Liver (tissue), 9 donors: ENCODE data around the gene AK5. TPM values are rescaled to one million over a fixed set of nuclear protein-coding genes. Genes with fewer than 3 reads are reported as not detected.

Source experiments
- DNase-seq: peaks from one replicate; pipeline ENCODE4 v3.0.0-alpha.2; 2017; ENCODE audit warnings: low spot score
- H3K27ac ChIP-seq, 2 donors: one replicate each; pipeline ENCODE4 v1.7.0; 2013; ENCODE audit warnings: inconsistent platforms in 2 of 2, low read length in 2 of 2, control low read depth in 1 of 2, low read depth in 1 of 2, mild to moderate bottlenecking in 1 of 2
- H3K27me3 ChIP-seq, 4 donors: one replicate each; pipeline versions ENCODE4 v1.6.1 to v1.7.0; 2013; ENCODE audit warnings: low read length in 3 of 4, inconsistent platforms in 1 of 4, mild to moderate bottlenecking in 1 of 4, moderate library complexity in 1 of 4; ENCODE audit not compliant: control insufficient read depth in 4 of 4, insufficient read depth in 4 of 4
- H3K36me3 ChIP-seq, 4 donors: one replicate each; pipeline versions ENCODE4 v1.6.1 to v1.7.0; 2013; ENCODE audit warnings: low read length in 3 of 4, mild to moderate bottlenecking in 3 of 4, low read depth in 1 of 4, moderate library complexity in 1 of 4; ENCODE audit not compliant: control insufficient read depth in 4 of 4, insufficient read depth in 3 of 4
- H3K4me1 ChIP-seq, 4 donors: one replicate each; pipeline versions ENCODE4 v1.6.1 to v1.7.0; 2013; ENCODE audit warnings: low read length in 3 of 4, mild to moderate bottlenecking in 3 of 4, moderate library complexity in 1 of 4; ENCODE audit not compliant: control insufficient read depth in 4 of 4, insufficient read depth in 4 of 4
- H3K4me3 ChIP-seq, 3 donors: one replicate each; pipeline versions ENCODE4 v1.6.1 to v1.7.0; 2013; ENCODE audit warnings: low read length in 3 of 3, control low read depth in 1 of 3, low read depth in 1 of 3, mild to moderate bottlenecking in 1 of 3
- H3K9ac ChIP-seq, 2 donors: one replicate each; pipeline ENCODE4 v1.7.0; 2013; ENCODE audit warnings: low read length in 2 of 2, mild to moderate bottlenecking in 2 of 2, moderate library complexity in 2 of 2, control low read depth in 1 of 2, low read depth in 1 of 2
- H3K9me3 ChIP-seq, 4 donors: one replicate each; pipeline versions ENCODE4 v1.6.1 to v1.7.0; 2013; ENCODE audit warnings: low read length in 3 of 4; ENCODE audit not compliant: control insufficient read depth in 4 of 4
- EGR1 ChIP-seq, 2 donors: IDR thresholded peaks; 2 replicates each; pipeline ENCODE4 v1.6.1; 2016 to 2018; ENCODE audit warnings: antibody characterized with exemption in 2 of 2, low read depth in 2 of 2
- FOXA1 ChIP-seq: IDR thresholded peaks from 2 replicates; pipeline ENCODE4 v1.6.1; 2016; ENCODE audit warnings: antibody characterized with exemption
- FOXA2 ChIP-seq: IDR thresholded peaks from 2 replicates; pipeline ENCODE4 v1.6.1; 2016; ENCODE audit warnings: antibody characterized with exemption
- GABPA ChIP-seq, 2 donors: IDR thresholded peaks in 1 of 2; conservative IDR thresholded peaks in 1 of 2; 2 replicates each; pipeline ENCODE4 v1.6.1; 2016; ENCODE audit warnings: antibody characterized with exemption in 2 of 2, mild to moderate bottlenecking in 1 of 2, moderate library complexity in 1 of 2
- HNF4A ChIP-seq, 2 donors: conservative IDR thresholded peaks; 2 replicates each; pipeline ENCODE4 v1.6.1; 2016; ENCODE audit warnings: antibody characterized with exemption in 2 of 2, mild to moderate bottlenecking in 2 of 2
- HNF4G ChIP-seq: IDR thresholded peaks from 2 replicates; pipeline ENCODE4 v1.6.1; 2016; ENCODE audit warnings: antibody characterized with exemption
- JUND ChIP-seq, 2 donors: IDR thresholded peaks; 2 replicates each; pipeline ENCODE4 v1.6.1; 2016; ENCODE audit warnings: antibody characterized with exemption in 2 of 2
- NR2F2 ChIP-seq: IDR thresholded peaks from 2 replicates; pipeline ENCODE4 v1.6.1; 2016; ENCODE audit warnings: antibody characterized with exemption
- RAD21 ChIP-seq, 2 donors: IDR thresholded peaks; 2 replicates each; pipeline ENCODE4 v1.6.1; 2016; ENCODE audit warnings: antibody characterized with exemption in 2 of 2, mild to moderate bottlenecking in 2 of 2
- RXRA ChIP-seq, 2 donors: IDR thresholded peaks; 2 replicates each; pipeline ENCODE4 v1.6.1; 2017 to 2018; ENCODE audit warnings: antibody characterized with exemption in 2 of 2, mild to moderate bottlenecking in 1 of 2
- SP1 ChIP-seq: IDR thresholded peaks from 2 replicates; pipeline ENCODE4 v1.6.1; 2018; ENCODE audit warnings: antibody characterized with exemption, mild to moderate bottlenecking
- TAF1 ChIP-seq: conservative IDR thresholded peaks from 2 replicates; pipeline ENCODE4 v1.6.1; 2016; ENCODE audit warnings: antibody characterized with exemption, mild to moderate bottlenecking
- YY1 ChIP-seq: IDR thresholded peaks from 2 replicates; pipeline ENCODE4 v1.6.1; 2016; ENCODE audit warnings: antibody characterized with exemption, mild to moderate bottlenecking
- WGBS: extraction: QIAGEN DNeasy Blood & Tissue Kit; methylation state at CpG from one replicate; pipeline ENCODE4 v1.1.7; 2013; 5-methylcytosine and 5-hydroxymethylcytosine counted together
- polyA plus RNA-seq, 2 donors: library from polyadenylated mRNA; stranded (reverse) in 1 of 2; unstranded in 1 of 2; fragments of 200-250 nt in 1 of 2; fragments of >200 nt in 1 of 2; fragmentation: Nextera tagmentation in 1 of 2; extraction: Ambion mirVana in 1 of 2; gene quantifications; one replicate each; pipeline versions ENCODE4 v1.2.1 to v1.2.3, GENCODE V29; 2013 to 2015
- total RNA-seq, 2 donors: library from RNA; depleted of rRNA; stranded (reverse); fragments of >200 nt; gene quantifications; one replicate each; pipeline ENCODE4 v1.2.3, GENCODE V29; 2014
- TF ChIP-seq, protein P1 (sequence below): IDR thresholded peaks from 2 replicates; pipeline ENCODE4 v1.6.1; 2016; ENCODE audit warnings: antibody characterized with exemption, mild to moderate bottlenecking
- TF ChIP-seq, protein P2 (sequence below): IDR thresholded peaks from 2 replicates; pipeline ENCODE4 v1.6.1; 2016; ENCODE audit warnings: antibody characterized with exemption
- TF ChIP-seq, protein P3 (sequence below): IDR thresholded peaks from 2 replicates; pipeline ENCODE4 v1.6.1; 2016; ENCODE audit warnings: antibody characterized with exemption
- TF ChIP-seq, protein P4 (sequence below): IDR thresholded peaks from 2 replicates; pipeline ENCODE4 v1.6.1; 2016; ENCODE audit warnings: antibody characterized with exemption
- donor health status: healthy.
- donor health status: healthy.
- donor health status: healthy.
- donor health status: healthy.
- donor health status: healthy.

Gene AK5
- total and polyA plus RNA-seq, 4 donors, result 0.12 to 0.33 (median 0.23) TPM

DNA sequence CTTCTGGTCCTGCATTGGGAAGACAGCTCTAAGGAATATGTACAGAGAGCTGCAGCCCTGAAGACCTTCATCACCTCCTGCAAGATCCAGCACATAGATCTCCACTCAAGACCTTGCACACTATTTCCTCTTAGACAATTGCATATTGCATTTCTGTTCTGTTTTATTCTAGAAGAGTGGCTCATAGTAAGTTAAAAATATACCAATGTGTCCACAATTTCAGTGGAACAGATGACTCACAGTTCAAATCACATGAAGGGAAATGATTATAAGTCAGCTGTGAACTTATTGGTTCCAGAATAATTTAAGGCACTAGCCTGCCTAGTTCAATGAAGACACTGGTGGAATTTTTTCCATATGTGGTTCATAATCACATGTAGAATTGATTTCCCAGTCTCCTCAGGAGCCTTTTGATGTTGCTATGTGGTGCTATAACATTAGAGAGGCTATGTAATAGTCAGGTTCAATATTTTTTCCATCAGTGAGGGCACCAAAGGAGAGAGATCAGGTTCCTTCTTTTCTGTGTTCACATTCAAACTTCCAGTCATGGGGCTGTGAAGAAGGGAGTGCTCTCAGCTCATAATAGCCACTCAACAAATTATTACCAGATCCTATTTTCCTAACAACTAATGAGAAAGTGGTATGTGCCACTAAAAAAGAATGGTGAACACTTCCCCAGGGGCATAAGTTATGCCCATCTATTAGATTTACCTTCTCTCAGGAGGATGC lies 9.8 kb upstream of the AK5 start:
- DNase-seq, result no peak
- Histone ChIP-seq H3K27me3 (peaks cover 0 to 13% (median 0%) of the 10 kb centered on the region in 4 donors), H3K36me3 (no peaks in the 10 kb centered on the region), H3K9me3 (no peaks in the 10 kb centered on the region), H3K27ac (no peak overlapping the region), H3K4me3 (no peak overlapping the region), H3K4me1 (no peaks in the 10 kb centered on the region), H3K9ac (no peak overlapping the region)
- TF ChIP-seq HNF4A (conservative IDR thresholded peaks at IDR 0.05) (no peak), FOXA1 (no peak), NR2F2 (no peak), HNF4G (no peak), EGR1 (IDR thresholded peaks at IDR 0.05; ENCODE audit: low read depth in 2 of 2) (no peak), YY1 (no peak), RXRA (IDR thresholded peaks at IDR 0.05) (no peak), GABPA (IDR thresholded peaks at IDR 0.05 in 1 of 2, conservative IDR thresholded peaks at IDR 0.05 in 1 of 2) (no peak)
- TF ChIP-seq, protein P1, sequence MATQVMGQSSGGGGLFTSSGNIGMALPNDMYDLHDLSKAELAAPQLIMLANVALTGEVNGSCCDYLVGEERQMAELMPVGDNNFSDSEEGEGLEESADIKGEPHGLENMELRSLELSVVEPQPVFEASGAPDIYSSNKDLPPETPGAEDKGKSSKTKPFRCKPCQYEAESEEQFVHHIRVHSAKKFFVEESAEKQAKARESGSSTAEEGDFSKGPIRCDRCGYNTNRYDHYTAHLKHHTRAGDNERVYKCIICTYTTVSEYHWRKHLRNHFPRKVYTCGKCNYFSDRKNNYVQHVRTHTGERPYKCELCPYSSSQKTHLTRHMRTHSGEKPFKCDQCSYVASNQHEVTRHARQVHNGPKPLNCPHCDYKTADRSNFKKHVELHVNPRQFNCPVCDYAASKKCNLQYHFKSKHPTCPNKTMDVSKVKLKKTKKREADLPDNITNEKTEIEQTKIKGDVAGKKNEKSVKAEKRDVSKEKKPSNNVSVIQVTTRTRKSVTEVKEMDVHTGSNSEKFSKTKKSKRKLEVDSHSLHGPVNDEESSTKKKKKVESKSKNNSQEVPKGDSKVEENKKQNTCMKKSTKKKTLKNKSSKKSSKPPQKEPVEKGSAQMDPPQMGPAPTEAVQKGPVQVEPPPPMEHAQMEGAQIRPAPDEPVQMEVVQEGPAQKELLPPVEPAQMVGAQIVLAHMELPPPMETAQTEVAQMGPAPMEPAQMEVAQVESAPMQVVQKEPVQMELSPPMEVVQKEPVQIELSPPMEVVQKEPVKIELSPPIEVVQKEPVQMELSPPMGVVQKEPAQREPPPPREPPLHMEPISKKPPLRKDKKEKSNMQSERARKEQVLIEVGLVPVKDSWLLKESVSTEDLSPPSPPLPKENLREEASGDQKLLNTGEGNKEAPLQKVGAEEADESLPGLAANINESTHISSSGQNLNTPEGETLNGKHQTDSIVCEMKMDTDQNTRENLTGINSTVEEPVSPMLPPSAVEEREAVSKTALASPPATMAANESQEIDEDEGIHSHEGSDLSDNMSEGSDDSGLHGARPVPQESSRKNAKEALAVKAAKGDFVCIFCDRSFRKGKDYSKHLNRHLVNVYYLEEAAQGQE, result no peak
- TF ChIP-seq, protein P2, sequence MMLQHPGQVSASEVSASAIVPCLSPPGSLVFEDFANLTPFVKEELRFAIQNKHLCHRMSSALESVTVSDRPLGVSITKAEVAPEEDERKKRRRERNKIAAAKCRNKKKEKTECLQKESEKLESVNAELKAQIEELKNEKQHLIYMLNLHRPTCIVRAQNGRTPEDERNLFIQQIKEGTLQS, result no peak
- TF ChIP-seq, protein P3, sequence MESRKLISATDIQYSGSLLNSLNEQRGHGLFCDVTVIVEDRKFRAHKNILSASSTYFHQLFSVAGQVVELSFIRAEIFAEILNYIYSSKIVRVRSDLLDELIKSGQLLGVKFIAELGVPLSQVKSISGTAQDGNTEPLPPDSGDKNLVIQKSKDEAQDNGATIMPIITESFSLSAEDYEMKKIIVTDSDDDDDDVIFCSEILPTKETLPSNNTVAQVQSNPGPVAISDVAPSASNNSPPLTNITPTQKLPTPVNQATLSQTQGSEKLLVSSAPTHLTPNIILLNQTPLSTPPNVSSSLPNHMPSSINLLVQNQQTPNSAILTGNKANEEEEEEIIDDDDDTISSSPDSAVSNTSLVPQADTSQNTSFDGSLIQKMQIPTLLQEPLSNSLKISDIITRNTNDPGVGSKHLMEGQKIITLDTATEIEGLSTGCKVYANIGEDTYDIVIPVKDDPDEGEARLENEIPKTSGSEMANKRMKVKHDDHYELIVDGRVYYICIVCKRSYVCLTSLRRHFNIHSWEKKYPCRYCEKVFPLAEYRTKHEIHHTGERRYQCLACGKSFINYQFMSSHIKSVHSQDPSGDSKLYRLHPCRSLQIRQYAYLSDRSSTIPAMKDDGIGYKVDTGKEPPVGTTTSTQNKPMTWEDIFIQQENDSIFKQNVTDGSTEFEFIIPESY, result no peak

DNA sequence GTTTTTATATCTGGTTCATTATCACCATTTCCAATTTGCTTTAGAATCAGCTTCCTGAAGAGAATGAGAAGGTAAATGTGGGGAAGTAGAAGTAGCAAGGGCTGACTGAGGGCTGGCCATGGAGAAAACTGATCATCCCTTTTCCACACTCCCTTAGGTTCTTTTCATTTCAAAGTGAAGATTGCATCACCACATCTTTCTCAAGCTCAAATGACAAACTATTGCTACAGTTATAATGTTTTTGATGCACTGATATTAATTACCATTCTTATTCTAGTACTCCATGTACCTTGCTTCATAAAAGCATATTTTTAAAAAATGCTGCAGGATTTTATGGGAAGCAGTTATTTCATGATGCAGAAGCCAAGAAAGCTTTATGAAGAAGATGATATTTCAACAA lies 7.9 kb upstream of the AK5 start:
- no peak overlapping the region for H3K27ac ChIP-seq
- H3K4me1 ChIP-seq, result no peaks in the 10 kb centered on the region
- H3K4me3 ChIP-seq, result no peak overlapping the region
- no peaks in the 10 kb centered on the region for H3K36me3 ChIP-seq
- H3K9me3 ChIP-seq, result no peaks in the 10 kb centered on the region
- H3K9ac ChIP-seq, result no peak overlapping the region
- TF ChIP-seq, protein P4, sequence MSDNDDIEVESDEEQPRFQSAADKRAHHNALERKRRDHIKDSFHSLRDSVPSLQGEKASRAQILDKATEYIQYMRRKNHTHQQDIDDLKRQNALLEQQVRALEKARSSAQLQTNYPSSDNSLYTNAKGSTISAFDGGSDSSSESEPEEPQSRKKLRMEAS, result no peak
- H3K27me3 ChIP-seq, result peaks cover 0 to 13% (median 0%) of the 10 kb centered on the region in 4 donors
- DNase-seq, result no peak

DNA sequence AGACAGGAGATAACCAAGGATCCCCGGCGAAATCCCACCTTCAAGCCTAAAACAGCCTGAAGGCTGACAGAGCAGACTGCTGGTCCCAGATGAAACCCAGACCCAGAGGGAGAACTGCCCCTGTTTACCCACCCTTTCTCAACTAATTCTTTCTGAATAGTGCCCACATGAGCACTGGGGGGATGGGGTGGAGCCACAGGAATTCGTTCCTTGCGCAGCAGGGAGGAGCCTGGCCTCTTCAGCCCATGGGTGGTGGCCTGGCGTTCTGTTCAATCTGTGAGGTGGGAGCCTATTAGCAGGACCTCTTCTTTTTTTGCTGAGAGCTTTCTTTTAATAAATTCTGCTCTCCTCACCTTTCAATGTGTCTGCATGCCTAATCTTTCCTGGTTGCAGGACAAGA lies 6.6 kb upstream of the AK5 start:
- no peak overlapping the region for H3K9ac ChIP-seq
- 62% methylated on average over 5 of the region's 5 CpGs for WGBS
- H3K4me3 ChIP-seq, result no peak overlapping the region
- no peaks in the 10 kb centered on the region for H3K4me1 ChIP-seq
- H3K27ac ChIP-seq, result no peak overlapping the region
- H3K9me3 ChIP-seq, result no peaks in the 10 kb centered on the region
- H3K36me3 ChIP-seq, result no peaks in the 10 kb centered on the region
- DNase-seq, result no peak
- peaks cover 0 to 13% (median under 1%) of the 10 kb centered on the region in 4 donors for H3K27me3 ChIP-seq
- TF ChIP-seq, protein P1, result no peak
- TF ChIP-seq NR2F2, result no peak
- TF ChIP-seq GABPA (IDR thresholded peaks at IDR 0.05 in 1 of 2, conservative IDR thresholded peaks at IDR 0.05 in 1 of 2), result no peak
- TF ChIP-seq TAF1, result no peak
- TF ChIP-seq FOXA2, result no peak
- TF ChIP-seq, protein P4, result no peak
- TF ChIP-seq SP1, result no peak
- TF ChIP-seq, protein P2, result no peak
- no peak for TF ChIP-seq RAD21 (IDR thresholded peaks at IDR 0.05)
- no peak for TF ChIP-seq JUND (IDR thresholded peaks at IDR 0.05)
- no peak for TF ChIP-seq YY1
